GM21529 (cell line): ENCODE measurements around the gene MRE11.
A peak's percentile ranks its signal among the peaks of the same experiment; 100 is the strongest.
"Not testable (repeated sequence)": the region's sequence is repeated elsewhere in the genome, so short reads cannot be mapped to it uniquely, and the experiment has no call there.

ENCODE experiments used
- ATAC-seq: cut with Tn5 transposase; IDR thresholded peaks from one replicate; pipeline ENCODE4 v1.9.1; 2021; ENCODE audit not compliant: unreplicated experiment

The MRE11 gene

GRCh38 chr11:94507485-94507884 is 13.8 kb upstream of the MRE11 start:
- no peak for ATAC-seq

GRCh38 chr11:94506513-94506912 is 12.9 kb upstream of the MRE11 start:
- not testable (repeated sequence) for ATAC-seq

GRCh38 chr11:94504689-94505293 is 11.1 kb upstream of the MRE11 start:
- no peak for ATAC-seq

- ATAC-seq = no peak
These were observed 7.9 kb upstream of the MRE11 start for GRCh38 chr11:94501522-94501921.

- no peak for ATAC-seq
These were observed 6.5 kb upstream of the MRE11 start for GRCh38 chr11:94500181-94500580.

GRCh38 chr11:94494126-94494680 is 559 bp upstream of the MRE11 start:
- peak; percentile 58 for ATAC-seq

GRCh38 chr11:94486068-94486467 is 7.6 kb downstream of the MRE11 start:
- ATAC-seq = no peak

GRCh38 chr11:94481342-94481741 is 12.3 kb downstream of the MRE11 start:
- ATAC-seq = no peak

GRCh38 chr11:94477624-94478023 is 16.0 kb downstream of the MRE11 start:
- ATAC-seq = no peak

- peak; percentile 85 for ATAC-seq
These were observed 20.5 kb downstream of the MRE11 start for GRCh38 chr11:94472916-94473799.

GRCh38 chr11:94469416-94469815 is 24.2 kb downstream of the MRE11 start:
- peak; percentile 86 for ATAC-seq

- no peak for ATAC-seq
These were observed 34.1 kb downstream of the MRE11 start for GRCh38 chr11:94459576-94459975.

GRCh38 chr11:94457118-94458029 is 36.3 kb downstream of the MRE11 start:
- no peak for ATAC-seq

- no peak for ATAC-seq
These were observed 37.8 kb downstream of the MRE11 start for GRCh38 chr11:94455861-94456260.

- no peak for ATAC-seq
These were observed 39.3 kb downstream of the MRE11 start for GRCh38 chr11:94454301-94454700.

- ATAC-seq = no peak
These were observed 40.7 kb downstream of the MRE11 start for GRCh38 chr11:94452988-94453387.

GRCh38 chr11:94450048-94450447 is 43.6 kb downstream of the MRE11 start:
- ATAC-seq = no peak

GRCh38 chr11:94449437-94449836 is 44.2 kb downstream of the MRE11 start:
- no peak for ATAC-seq

- ATAC-seq = no peak
These were observed 44.6 kb downstream of the MRE11 start for GRCh38 chr11:94449029-94449428.

- no peak for ATAC-seq
These were observed 46.5 kb downstream of the MRE11 start for GRCh38 chr11:94447149-94447548.

GRCh38 chr11:94445641-94446040 is 48.0 kb downstream of the MRE11 start:
- no peak for ATAC-seq
